Ecto neural progenitor cell (in vitro differentiated cells): ENCODE data around the gene ELMO2.

Source experiments
- DNase-seq: peaks from one replicate; pipeline ENCODE4 v3.0.0-alpha.2; 2018; ENCODE audit warnings: low spot score

ELMO2 gene

DNA sequence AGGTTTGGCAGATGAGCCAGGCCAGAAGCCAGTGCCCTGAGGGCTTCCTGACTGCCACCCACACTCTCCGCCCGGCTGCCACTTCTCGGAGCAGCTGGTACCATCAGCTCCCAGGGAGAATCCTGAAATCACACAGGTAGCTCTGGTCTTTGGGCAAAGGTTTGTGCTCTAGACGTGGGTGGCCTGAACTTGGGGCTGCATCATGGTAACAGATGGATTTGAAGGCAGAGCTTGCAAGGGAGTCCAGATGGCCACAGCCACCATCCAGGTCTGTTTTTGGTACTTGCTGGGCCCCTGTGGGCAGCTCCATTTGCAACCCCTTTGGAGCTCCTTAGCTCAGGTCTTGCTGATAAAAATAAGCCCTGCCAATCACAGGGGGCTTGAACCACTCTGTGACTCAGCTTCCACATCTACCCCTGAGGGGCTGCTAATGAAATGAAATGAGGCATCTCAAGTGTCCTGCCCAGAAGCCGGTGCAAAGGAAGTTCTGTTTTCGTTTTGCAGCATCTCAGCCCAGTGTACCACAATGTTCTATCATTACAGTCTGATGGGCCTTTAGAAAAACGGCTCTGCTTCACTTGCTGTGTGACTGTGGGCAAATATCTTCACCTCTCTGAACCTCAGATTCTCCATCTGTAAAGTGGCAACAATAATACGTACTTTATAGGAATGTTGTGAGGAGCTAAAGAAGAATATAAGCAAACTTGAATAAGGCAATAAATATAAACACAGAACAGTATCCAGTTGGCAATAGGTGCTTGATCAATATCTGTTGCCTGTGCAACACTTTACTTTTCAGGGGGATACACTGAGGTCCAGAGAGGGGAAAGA, 73.0 kb downstream of the ELMO2 start:
- no peak for DNase-seq

DNA sequence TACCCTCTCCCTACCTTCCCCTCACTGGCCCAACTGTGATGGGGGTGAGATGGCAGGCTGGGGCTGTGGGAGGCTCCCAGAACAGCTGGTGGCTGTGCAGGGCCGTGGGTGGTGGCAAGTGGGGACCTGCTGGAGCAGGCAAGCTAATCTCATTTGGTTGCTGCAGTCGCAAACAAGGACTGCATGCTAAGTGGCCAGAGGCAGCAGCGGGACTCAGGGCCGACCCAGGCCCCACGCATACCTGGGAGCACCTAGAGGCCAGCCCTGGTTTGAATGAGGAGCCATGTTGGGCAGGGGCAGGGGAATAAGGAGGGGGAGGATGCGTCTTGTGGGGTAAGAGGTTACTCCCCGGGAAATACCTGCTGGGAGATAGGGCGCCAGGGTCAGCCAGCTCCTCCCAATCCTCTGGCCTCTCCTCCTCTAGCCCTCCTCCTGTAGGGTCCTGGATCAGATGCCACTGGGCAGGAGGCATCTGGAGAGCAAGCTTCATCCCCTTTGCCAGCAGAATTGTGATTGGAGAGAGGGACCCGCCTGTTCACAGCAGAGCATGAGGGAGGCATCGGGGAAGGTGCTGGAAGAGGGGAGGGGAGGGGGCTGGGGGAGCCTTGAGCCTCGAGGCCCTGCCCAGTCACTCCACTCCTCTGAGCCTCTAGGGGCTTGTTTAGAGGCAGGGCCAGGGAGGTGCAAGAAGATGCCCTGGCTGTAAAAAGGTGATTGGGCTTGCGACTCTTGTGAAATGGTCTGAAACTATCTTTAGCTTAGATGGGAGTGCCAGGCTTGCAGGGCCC, 73.8 kb downstream of the ELMO2 start:
- no peak for DNase-seq

DNA sequence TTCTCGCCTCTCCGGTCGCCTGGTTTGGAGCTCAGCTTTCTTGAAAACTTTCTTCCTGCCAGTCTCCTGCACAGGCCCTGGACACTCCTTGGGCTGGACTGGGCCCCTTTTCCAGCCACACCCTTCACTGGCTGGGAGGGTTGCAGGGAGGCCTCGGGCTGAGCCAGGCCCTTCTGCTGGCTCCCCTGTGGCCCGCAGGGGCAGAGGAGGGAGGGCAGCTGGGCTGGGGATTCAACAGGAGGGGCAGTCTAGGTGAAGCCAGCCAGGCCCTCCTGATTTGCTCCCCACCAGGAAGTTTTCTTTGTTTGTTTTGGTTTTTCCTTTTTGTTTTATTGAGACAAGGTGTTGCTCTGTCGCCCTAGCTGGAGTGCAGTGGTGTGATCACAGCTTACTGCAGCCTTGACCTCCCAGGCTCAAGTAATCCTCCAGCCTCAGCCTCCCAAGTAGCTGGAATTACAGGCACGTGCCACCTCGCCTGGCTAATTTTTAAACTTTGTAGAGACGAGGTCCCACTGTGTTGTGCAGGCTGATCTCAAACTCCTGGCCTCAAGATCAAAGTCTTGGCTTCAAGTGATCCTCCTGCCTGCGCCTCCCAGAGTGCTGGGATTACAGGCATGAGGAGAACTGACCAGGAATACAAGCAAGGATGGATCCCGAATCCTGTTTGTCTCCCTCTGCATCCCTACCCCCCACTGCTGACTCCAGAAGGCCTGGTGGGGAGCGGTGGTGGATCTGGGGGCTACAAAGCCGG, 74.6 kb downstream of the ELMO2 start:
- DNase-seq, result no peak

DNA sequence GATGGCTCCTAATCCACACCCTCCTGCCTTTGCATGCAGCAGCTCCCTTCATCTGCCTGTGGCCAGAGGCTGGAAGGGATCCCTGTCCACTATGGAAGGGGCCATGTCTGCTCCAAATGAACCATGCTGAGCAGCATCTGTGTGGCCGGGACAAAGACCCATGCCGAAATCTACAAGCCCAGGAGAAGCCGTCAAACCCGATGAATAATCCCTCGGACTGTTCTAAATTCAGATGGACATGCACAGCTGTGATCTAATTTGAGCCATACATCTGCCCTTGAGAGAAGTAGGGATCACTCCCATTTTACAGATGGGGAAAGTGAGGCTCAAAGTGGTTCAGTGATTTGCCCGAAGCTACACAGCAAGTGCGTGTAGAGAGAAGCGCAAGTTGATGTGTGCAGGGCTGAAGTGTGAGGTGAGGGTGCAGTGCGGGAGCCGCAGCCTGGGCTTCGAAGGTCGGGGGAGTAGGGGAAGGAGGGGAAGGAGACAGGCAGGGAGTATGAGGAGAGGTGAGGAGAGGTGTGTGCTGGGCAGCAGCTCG, 75.5 kb downstream of the ELMO2 start:
- DNase-seq, result no peak

DNA sequence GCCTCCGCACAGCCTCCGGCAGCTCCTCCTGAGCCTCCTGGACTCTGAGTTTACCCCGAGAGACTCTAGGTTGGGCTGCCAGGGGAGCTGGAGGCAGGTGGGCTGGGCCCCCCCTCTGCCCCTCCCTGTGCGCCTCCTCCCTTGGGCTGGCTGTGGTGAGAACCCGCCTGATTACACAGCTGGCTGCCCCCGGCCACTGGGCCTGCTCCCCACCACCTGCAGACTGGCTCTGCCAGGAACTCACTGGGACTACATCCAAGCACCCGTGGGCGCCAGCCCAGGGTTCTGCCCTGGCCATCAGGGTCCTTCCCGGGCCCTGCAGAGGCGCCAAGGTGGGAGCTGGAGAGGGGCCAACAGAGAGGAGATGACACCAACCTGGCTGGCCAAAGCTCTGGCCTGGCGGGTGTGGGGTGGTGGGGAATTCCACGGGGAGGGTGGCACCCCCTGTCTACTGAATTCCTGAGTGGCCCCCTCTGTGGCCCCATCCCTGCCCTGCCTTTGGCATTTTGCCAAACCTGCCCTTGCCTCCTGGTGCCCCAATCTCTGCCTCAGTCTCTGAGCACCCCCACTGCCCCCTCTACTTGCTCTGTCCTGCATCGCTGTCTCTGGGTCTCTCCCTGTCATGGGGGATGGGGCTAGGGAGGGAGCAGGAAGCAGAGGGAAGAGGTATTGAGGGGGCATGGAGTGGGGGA, 76.2 kb downstream of the ELMO2 start:
- DNase-seq, result no peak

DNA sequence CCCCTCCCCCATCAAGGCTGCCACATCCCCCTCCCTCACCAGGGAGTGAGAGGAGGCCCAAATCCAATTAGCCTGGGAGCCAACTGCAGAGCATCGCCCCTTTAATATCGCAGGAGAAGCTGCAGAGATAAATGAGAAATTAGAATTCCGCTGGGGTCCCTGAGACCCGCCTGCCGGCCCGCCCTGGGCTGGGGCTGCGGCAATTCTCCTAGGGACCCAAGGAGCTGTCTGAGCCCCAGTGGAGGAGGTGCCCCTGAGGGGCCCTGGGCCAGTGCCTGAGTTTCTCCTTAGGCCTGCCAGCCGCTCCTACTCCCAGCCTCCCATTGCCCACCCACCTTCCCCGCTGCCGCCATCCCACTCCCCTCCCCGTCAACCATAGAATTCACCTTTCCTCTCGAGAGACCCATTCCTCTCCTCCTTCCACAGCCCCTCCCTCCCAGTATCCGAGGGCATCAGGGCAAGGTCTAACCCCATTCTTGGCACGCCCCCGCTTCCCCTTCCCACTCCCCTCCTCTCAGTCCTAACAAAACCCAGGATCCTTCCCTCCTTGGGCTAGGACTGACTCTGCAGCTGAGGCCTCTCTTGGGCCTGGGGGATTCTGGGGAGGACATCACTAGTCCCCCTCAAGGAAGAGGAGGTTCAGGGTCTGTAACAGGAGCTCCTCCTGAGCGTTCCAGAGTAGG, 78.1 kb downstream of the ELMO2 start:
- no peak for DNase-seq

DNA sequence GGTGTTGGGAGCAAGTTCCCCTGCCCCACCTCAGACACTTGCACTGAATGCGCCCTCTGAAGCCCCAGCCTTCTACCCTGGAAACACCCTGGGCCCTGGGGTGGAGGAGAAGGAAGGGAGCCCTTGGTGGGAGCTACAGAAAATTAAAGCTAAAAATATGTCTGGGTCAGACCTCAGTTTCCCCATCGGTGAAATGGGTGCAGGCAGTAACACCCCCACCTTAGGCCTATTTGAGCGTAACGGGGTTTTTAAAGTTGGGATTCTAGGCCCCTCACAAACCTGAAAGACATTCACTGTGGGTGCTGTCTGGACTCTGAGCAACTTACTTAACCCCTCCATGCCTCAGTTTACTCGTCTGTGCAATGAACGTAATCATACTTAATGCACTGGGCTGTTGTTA, 78.9 kb downstream of the ELMO2 start:
- DNase-seq, result no peak

DNA sequence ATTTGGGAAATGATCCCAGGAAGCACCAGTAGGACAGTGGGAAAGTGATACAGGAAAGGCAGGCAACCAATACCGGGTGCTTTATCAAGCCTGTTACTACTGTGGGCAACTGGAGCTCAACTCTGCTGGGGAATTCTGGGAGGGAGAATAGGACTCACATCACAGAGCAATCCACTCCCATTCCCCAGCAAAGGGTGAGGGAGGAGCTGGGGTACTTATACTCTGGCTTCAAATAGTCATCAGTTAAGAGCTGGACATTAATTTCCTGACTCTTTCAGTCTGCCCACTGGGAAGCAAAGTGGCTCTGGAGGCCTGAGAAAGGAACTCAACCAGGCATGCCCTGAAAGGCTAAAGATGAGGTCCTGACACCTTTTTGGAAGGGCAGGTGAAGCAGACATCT, 80.6 kb downstream of the ELMO2 start:
- DNase-seq, result no peak

DNA sequence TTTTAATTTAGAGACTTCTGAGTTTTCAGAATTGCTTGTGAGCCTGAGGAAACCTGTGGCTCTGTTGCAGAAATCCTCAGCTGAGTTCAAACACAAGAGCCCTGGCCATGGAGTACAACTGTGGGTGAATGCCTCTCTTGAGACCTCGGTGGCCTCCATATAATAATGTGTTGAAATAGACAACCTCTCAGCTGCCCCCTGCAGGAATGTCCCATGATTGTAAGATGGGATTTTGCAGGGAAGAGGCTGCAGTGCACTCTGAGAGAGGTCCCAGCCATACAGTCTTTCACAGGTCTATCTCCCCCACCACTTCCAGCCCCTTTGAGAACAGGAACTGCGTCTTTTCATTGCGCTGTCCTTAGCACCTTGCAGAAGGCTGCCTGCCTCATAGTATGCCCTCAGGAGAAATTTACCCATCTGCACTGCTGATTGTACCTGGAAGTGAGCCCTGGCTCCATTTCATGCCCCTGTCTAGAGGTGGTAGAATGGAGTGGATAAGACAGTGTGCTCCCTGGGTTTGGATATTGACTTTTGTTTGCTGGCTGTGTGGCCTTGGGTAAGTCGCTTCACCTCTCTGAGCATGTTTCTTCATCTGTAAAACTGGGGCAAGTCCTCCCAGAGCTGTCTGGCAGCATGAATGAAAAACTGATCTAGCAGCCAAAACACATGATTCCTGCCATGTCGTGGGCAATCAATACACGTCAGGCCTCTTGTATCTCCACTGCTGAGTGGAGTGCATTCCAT, 81.3 kb downstream of the ELMO2 start:
- DNase-seq, result no peak

DNA sequence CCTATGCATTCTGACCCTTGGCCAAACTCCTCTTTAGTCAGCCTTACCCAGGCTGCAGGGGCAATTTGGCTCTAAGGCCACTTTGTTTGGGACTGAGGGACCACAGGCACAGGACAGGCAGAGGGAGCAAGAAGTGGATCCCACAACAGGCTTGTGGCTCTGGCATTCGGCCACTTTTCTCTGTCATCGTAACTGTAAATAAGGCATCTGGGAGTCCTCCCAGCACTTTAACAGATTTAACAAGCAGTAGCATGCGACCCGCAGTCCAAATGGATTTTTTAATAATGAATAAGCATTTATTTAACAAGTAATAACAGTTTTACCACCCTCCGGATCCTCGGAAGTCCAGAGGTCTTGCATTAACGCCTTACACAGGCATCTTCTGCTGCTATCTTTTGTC, 82.0 kb downstream of the ELMO2 start:
- DNase-seq, result no peak

DNA sequence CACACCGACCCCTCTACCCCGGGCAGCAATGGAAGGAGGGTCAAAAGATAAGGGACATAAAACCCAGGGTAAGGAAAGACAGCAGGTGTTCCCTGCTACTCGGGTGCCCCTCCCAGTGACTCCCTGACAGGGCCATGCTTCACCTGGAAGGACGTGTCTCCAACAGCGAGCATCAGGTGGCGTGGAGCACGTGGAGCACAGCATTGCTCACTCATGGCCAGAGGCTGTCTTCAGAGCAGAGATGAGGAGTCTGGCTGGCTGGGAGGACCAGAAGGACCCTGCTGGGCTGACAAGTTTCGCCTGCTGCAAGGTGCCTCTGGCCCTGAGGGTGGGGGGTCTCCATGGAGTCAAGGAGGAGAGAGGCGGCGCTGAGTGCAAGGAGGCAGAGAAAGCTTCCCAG, 82.9 kb downstream of the ELMO2 start:
- no peak for DNase-seq

DNA sequence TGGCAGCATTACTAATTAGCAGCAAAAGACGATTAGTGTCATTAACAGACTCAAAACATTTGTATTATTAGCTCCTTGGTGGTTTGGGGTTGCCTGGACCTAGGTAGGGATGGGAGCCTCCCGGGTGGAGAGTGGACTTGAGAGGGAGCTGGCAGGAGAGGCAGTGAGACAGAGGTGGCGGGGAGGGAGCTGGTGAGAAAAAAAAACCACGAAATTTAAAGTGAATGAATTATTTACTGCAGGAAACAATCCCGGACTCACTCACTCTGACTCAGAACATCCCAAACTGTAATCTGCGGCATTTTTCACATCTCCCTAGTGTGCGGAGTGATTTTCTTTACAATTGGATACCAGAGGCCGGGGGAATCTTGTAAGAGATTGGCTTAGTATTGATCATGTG, 83.8 kb downstream of the ELMO2 start:
- DNase-seq, result no peak

DNA sequence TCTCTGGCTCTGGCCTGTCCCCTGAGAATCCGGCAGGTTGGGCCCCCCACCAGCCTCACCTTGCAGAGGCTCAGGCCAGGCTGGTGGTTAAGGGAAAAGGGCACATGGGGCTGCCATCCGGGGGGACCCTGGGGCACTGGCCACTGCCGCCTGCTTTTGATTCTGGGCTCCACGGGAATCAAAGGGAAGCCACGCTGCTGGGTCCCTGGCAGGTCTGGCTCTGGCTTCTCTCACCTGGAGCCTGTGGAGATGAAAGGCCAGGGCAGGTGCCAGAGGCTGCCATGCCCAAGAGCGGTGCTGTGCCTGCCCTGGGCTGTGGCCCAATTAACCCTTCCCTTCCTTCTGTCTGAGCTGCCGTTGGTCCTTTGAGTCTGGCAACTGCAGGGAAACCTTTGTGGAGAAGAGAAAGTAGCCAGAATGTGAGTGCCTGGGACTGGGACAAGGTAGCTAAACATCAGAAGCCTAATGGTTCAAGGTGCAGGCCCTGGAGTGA, 88.7 kb downstream of the ELMO2 start:
- no peak for DNase-seq

DNA sequence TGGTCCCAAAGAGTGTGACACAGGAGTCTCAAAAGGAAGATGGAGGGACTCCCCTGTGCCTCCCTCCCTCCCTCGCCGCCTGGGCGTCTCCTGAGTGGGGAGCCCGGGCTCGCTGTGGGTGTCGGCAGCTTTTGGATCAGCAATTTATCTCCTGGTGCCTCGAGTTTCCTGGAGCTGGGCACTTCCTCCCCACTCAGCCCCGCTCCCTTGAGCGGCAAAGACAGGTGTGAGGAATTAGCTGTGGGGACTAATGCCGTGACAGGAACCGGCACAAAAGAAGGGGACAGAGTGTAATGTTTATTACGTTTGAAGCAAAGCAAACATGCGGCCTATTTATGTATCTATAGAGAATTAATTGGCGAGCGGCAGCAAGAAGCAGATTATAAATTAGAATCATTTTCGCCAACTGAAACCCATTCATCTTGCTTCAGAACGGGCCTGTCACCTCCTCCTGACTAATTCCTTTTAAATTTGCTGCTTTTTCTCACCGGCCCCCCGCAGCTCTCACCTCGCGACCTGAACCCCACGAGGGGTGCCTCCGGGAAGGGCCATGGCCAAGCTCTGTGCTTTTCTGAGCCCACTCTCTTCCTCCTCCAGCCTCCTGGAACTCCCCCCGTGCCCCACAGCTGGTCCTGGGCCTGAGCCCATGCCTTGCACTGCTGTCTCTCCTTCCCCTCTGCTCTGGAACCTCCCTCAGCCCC, 89.3 kb downstream of the ELMO2 start:
- DNase-seq, result no peak
